Measurements from ENCODE around the gene SLC35B2.
A peak's percentile ranks its signal among the peaks of the same experiment; 100 is the strongest.
"Not testable (repeated sequence)": the region's sequence is repeated elsewhere in the genome, so short reads cannot be mapped to it uniquely, and the experiment has no call there.

Gene SLC35B2

DNA sequence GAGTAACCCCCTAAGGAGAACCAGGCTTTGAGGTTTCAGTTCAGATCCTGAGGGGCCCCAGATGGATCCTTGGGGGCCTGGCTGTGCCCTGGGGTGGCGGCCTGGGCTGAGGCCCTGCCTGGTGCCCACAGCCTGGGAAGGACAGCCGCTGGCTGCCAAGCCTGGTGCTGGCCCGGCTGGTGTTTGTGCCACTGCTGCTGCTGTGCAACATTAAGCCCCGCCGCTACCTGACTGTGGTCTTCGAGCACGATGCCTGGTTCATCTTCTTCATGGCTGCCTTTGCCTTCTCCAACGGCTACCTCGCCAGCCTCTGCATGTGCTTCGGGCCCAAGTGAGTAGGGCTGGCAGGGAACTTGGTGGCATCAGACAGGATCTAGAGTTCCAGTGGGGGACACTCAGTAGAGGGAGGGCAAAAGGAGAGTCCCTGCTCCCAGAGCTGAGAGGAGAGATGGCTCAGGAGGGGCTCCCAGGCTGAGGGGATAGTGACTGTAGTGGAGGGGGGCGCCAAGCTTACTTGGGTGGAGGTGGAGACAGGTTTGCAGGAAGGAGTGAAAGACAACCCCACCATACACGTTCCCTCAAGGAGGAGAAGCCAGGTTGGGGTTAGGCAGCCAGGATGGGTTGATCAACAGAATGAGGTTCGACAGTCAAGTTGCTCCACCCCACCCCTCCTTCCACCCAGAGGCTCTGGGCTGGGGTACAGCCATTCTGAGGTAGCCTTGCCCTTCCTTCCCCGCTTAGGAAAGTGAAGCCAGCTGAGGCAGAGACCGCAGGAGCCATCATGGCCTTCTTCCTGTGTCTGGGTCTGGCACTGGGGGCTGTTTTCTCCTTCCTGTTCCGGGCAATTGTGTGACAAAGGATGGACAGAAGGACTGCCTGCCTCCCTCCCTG is 24.4 kb downstream of the SLC35B2 start:
- no peak for DNase-seq

DNA sequence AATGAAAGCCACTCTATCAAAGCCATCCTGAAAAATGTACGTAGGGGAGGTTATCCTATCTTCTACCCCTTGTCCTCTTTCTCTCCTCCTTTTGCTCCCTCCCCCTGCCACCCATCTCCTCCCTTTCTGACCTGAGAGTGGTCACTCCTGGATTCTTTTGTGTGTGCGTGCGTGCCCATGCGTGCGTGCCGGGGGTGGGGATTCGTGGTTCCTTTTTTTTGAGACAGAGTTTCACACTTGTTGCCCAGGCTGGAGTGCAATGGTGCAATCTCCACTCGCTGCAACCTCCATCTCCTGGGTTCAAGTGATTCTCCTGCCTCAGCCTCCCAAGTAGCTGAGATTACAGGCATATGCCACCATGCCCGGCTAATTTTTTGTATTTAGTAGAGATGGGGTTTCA is 25.9 kb downstream of the SLC35B2 start:
- not testable (repeated sequence) for DNase-seq

DNA sequence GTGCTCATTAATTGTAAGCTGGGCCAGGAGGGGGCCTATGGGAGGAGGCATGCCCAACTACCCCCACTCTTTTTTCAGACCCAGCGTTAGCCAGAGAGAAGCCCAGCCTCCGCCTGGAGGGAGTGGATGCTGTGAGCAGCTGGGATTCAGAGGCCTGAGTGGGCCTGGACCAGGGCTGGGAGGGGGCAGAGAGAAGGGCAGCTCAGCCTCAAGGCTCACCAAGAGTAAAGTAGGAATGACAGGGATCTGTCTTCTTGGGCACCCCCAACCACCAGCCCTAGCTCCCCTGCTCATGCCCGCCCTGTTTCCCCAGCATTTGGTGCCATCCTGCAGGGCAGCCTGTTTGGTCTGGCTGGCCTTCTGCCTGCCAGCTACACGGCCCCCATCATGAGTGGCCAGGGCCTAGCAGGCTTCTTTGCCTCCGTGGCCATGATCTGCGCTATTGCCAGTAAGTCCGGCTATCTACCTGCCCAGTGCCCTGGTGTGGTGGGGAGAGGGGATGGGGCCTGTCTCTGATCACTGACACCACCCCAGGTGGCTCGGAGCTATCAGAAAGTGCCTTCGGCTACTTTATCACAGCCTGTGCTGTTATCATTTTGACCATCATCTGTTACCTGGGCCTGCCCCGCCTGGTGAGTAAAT is 27.2 kb downstream of the SLC35B2 start:
- DNase-seq = no peak

DNA sequence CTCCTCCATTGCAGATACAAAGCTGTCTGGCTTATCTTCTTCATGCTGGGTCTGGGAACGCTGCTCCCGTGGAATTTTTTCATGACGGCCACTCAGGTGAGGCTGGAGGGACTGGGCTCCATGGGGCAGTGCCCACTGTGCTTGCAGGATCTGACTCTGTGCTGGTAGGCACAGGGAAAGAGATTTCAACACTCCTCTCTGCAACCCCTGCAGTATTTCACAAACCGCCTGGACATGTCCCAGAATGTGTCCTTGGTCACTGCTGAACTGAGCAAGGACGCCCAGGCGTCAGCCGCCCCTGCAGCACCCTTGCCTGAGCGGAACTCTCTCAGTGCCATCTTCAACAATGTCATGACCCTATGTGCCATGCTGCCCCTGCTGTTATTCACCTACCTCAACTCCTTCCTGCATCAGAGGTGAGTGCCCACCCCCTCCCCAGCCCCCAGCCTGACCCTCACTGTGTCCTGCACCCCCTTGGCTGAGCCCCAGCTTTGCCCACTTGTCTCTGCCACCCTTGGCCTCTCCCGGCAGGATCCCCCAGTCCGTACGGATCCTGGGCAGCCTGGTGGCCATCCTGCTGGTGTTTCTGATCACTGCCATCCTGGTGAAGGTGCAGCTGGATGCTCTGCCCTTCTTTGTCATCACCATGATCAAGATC is 27.8 kb downstream of the SLC35B2 start:
- no peak for DNase-seq

DNA sequence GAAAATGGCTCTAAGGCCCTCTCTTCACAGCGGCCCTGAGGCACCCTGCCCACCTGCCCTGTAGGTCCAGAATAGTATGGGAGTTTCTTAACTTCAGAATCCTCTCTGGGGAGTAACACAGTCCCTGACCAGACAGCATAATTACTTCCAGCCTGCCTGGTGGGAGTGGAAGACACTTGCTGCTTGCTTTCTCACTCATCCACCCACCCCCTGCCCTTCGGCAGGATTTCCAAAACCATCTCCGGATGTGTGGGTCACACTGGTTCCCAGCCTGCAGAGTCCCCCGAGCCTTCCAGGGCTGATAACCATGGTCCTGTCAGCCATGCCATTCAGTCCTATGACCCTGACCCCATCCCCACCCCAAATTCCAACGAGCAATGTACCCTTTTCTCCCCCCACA is 28.5 kb downstream of the SLC35B2 start:
- no peak for DNase-seq

DNA sequence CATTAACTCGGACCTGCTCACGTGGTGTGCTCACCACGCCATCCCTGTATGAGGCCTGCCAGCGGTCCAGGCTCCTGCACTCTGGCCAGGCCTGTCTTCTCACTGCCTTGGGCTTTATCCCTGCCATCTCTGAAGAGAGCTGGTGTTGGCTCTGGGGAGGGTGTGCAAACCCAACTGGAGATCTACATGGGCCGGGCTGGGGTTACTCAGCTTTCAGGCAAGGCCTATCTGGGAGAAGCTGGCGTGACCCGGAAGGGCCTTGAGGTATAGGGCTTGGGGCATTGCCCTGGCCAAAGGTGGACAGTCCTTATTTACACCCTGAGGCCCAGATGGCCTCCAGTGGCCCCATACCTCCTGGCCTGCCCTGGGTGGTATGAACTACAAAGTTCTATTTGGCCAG is 28.9 kb downstream of the SLC35B2 start:
- DNase-seq = no peak

DNA sequence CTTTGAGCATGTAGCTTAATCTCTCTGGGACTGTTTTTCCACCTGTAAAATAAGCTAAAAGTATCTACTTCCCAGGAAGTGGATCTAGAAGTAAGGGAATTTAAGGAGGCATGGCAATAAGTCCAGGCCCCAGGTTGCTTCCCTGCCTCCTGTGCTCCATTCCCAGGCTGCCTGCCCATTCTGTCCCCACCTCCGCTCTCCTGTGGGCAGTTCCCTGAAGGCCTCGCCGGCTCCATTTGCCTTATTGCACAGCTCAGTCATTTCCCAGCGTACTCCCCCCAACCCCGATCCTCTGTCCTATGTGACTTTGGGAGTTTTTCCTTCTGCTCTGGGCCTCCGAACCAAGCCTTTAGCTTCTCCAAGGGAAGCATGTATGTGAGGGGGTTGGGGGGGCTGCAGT is 29.3 kb downstream of the SLC35B2 start:
- no peak for DNase-seq

DNA sequence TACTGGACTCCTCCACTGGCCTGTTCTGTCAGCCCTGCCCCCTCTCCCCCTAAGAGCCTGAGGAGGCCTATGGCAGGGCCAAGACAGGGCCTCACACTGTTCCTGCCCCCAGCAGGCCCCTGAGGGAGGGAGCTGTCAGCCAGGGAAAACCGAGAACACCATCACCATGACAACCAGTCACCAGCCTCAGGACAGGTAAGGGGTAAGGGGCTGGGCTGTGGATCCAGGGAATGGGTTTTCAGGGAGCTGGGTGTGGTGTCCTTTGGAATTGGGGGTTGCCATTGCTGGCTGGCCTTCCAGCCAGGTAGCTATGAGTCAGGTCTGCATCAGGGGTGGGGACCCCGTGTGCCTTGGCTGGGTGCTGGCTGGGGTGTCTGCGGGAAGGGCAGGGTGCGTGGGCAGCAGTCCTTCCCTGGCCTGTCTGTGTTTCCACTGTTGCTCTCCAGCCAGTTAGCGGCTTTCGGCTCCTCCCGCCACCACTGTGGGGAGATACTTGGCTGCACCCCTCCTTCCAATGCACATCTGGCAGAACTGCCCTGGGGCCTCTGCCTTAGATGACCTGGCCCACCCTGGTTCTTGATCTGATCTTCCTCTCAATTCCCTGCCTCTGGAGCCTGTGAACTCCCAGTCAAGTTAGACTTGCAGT is 30.1 kb downstream of the SLC35B2 start:
- DNase-seq = no peak

DNA sequence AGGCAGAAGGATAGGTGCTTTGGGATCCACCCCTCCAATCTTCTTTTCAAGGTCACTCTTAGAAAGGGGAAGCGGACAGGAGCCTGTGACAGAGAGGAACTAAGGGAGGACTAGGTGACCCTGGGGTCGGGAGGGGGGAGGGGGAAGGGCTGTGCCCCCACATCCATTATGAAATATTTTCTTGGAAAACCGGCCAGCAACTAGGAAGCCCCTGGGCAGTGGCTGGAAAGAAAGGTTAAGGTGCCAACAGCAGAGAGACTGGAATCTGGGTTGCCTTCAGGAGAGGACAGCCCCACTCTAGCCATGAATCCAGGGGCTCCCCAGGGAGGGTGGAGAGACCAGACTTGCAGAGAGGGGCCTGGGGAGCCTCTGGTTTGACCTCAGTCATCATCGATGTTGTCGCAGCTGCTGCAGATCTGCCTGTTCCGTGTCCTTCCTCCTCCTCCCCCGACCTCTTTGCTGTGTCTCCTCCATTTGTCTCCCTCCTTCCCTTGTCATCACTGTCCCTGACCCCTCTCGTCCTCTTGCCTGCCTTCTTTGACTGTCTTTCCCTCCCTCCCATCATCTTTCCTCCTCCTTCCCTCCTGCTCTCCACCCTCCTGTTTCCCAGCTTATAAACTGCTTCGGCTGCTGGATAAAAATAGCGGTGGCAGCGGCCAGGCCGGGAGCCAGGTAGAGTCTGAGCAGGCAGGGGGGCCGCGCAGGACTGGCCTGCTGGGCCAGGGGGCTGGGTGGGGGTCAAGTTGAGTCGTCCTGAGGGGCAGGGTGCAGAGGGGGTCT is 30.8 kb downstream of the SLC35B2 start:
- no peak for DNase-seq

DNA sequence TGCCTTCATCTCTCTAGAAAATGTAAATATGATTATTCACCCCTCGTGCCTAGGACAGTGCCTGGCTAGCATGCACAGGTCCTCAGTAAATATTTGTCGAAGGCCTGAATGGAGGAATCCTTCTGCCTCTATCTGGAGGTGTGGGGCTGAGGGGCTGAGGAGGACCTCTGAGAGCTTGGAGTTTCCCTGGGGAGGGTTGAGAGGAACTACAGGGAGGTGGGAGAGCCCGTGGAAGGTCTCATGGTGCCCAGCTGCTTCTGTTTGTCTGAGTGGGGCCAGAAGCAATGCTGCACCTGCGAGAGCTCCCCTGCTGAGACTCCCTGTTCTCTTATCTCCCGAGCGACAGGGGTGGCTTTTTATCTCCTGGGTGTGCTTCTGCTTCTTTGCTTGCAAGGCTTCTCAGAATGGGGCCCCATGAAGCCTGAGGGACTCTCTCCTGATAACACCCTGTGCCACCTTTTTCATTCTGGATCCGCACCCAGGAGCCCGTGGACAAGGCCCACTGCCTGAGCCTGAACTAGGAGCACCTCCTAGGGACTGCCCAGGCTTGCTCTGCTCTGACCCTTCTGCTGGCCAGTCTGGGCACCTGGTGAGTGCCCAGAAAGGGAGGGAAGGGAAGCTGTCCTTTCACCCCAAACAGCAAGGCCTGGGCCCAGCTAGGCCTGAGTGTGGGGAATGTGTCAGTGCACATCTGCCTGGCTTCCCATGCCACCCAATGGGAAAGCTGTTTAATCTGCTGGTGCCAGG is 31.6 kb downstream of the SLC35B2 start:
- DNase-seq = no peak

DNA sequence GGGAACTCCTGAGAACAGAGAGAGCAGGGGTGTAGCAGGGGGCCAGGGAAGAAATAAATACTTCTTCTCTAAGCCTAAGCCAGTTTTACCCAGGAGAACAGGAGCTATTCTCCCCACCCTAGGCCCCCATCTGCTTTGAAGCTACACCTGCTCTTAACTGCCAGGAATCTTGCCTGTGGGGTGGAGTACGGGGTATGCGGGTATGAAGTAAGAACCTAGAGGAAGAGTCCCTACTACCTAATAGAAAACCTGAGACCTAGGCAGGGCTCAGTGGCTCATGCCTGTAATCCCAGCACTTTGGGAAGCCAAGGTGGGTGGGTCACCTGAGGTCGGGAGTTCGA is 32.4 kb downstream of the SLC35B2 start:
- DNase-seq = no peak

DNA sequence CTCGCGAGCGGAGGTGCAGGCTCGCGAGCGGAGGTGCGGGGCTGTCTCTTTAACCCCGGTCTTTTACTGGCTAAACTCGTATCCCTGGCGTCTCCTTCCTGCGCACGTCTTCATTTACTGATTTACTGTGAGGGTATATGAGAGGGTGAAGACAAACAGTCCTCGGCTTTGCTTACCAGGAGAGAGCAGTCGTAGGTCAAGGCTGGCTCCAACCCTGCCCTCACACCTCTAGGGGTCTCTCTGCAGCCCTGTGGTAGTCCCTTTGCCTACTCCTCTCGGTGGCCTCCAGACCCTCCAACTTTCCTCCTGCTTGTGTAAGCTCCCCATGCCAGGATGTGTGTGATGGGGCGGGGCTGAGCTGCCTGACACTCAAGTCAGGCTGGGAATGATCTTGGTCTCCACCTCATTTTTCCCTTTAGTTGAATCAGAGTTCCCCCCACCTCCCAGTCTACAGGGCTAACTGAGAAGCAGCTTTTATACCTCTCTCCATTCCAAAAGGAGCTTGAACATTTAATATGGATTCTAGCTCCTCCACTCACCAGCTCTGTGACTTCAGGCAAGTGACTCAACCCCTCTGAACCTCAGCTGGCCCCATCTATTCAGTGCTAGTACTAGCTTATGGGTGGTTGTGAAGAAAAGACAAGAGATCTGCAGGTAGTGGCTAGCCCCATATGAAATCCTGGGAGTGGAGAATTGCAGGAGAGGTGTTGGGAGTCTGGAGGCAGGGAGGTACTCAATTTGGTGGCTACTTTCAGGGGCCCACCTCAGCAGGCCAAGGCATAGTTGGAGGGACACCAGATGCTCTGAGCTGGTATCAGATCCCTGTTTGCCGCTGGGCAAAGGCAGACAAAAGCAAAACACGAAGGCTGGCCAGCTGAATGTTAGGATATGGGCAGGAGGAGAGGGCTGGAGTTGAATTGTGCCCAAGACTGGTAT is 33.0 kb downstream of the SLC35B2 start:
- DNase-seq = no peak

DNA sequence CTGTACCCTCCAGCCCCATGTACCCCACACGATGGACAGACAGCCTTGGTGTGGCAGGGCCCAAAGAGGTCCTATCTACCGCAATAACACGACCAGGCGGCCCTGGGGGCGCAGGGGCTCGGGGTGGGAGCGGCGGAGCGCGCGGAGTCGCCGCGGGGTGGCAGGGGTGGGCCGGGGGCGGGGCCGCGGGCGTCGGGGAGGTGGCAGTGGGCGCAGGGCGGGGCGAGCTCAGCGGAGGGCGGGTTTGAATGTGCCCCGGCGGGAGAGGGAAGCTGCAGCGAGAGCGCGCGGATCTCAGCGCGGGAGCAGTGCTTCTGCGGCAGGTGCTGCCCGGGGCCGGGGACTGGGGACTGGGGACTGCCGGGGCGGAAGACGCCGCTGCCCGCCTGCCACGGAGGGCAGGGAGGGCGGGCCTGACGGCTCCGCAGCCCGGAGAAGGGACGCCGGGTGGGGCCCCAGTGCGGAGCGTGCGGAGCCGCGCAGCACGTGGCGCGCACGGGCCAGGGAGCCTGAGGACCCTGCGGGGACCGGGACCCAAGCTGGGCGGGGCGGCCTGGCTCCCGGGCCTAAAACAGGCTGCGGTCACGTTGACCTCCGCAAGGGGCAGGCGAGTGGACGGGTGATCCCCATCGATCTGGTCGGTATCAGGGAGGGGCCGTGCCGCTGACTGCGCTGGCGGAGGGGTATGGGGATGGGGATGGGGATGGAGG is 33.9 kb downstream of the SLC35B2 start, which contains the start of gene SLC29A1:
SLC29A1 (plus strand) TSS at position 277 of the 710 bp plus-strand sequence. CDS start 3,719 bp downstream, outside the sequence.
- peak; percentile 45 for DNase-seq

DNA sequence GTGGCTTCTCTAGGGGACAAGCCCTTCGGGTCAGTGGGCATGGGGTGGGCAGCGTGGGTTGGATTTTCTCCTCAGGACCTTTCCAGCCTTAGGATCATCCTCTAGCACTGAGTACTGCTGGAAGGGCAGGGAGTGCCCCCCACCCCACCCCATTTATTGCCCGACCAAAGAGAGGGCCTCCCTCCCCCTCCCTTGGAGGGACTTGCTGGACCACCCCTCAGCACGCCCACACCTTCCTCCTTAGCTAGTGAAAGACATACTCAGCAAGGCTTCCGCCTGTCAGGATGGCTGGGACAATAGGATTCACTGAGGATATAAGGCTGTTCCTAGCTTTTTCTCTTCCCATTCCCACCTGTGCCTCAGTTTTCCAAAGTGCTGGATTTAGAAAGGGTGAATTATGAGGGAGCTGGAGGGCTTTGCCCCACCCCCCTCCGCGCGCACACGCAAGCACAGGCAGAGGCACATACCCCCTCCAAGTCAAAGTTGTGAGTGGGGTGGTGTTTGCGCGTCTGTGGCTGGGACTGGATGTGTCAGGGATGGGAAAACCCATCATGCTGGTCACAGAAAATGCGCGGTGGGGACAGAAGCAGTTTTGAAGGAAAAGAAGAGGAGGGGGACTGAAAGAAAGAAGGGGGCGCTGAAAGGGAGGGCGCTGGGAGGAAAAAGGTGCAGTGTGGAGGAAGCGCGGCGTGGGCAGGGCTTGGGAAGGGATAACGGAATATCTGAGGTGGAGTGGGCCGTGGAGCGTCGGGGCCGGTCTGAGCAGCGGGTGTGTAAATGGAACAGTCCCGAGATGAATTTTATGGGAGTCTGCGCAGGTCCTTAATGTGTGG is 34.6 kb downstream of the SLC35B2 start:
- no peak for DNase-seq

DNA sequence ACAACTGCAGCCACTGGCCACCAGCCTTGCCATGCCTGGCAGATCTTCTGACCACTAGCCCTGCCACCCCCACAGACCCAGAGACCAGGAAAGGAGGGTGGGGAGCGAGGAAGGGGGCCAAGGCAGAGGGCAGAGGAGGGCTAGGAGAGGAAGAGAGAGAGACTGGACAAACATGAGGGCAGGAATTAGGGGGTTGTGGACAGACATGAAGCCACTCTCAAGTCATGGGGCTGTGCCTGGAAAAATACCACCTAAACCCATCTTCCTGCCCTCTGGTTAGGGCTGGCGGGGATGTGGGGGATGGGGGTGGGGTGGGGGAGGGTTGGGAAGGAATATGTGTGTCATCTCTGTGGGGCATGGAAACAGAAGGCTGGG is 35.4 kb downstream of the SLC35B2 start:
- no peak for DNase-seq

DNA sequence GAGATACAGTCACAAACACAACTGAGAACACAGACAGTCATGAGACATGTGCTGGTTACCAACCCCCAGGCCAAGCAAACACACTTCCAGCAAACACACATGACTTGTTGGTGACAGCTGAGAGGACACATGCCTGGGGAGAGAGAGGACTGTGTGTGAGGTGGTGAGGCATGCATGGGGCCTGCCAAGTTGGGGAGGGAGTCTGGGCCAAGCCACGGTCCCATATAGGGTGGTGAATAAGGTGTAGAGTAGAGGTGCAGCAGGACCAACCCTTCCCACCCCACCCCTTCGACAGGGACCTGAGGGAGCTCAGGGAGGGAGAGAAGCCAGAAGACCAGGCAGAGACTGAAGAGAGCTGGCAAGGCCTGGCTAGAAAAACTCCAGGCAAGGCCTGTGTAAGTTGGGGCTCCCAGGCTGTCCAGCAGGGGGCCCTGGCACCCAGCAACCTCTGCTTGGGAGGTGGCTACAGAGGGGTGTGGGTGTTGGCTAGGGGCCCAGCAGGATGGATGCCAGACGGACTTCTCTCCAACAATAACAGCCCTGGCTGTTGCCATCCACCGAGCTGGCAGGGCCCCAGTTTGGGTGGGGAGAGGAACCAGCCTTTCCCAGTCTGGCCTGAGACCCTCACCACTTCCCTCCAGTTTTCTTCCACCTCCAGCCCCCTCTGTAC is 35.9 kb downstream of the SLC35B2 start:
- DNase-seq = peak; percentile 52

DNA sequence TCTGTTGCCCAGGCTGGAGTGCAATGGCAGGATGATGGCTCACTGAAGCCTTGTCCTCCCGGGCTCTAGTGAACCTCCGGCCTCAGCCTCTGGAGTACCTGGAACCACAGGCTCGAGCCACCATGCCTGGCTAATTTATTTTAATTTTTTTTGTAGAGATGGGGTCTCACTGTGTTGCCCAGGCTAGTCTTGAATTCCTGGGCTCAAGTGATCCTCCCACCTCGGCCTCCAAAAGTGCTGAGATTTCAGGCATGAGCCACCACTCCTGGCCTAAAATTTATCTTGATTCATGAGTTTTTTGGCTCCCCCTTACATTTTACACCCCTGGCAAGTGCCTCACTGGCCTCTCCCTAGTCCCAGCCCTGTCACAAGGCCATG is 36.4 kb downstream of the SLC35B2 start:
- DNase-seq = no peak

Measured in NCI-H1048 (cell line).